AG04450 (cell line): Measurements from ENCODE around the gene EGLN2. TPM values are rescaled to one million over a fixed set of nuclear protein-coding genes. Genes with fewer than 3 reads are reported as not detected.

Experiments
- CTCF ChIA-PET: fragments of 300-600, 350-600 bp; formaldehyde crosslinking; extraction: SDS; loops from one replicate; lab custom pipeline; 2022; ENCODE audit warnings: antibody characterized with exemption, inconsistent platforms; lab: Charles Lee
- POLR2A ChIA-PET: fragments of 350-600 bp; formaldehyde crosslinking; extraction: SDS; loops from one replicate; lab custom pipeline; 2021; ENCODE audit warnings: antibody characterized with exemption, inconsistent platforms; lab: Yijun Ruan, JAX
- DNase-seq: peaks from one replicate; pipeline ENCODE4 v3.0.0-alpha.2; 2011; ENCODE audit warnings: low read depth, low spot score
- H3K27ac ChIP-seq: one replicate; pipeline ENCODE4 v1.5.1; 2012; ENCODE audit warnings: low read depth, low read length, control low read depth
- H3K27me3 ChIP-seq: one replicate; pipeline ENCODE4 v1.6.0; 2012; ENCODE audit warnings: low read length; ENCODE audit not compliant: control insufficient read depth, insufficient read depth
- H3K4me3 ChIP-seq: 2 replicates; pipeline ENCODE4 v1.5.1; 2011; ENCODE audit warnings: mild to moderate bottlenecking, low read depth, low read length, control low read depth
- H3K9me3 ChIP-seq: 2 replicates; pipeline ENCODE4 v1.5.1; 2012; ENCODE audit warnings: low read length; ENCODE audit not compliant: control insufficient read depth, insufficient read depth
- polyA plus RNA-seq: library from polyadenylated mRNA; depleted of rRNA; stranded (reverse); fragments of >200 nt; gene quantifications from 2 replicates; pipeline ENCODE4 v1.2.3, GENCODE V29; 2011
- TF ChIP-seq, protein P1 (sequence below): IDR thresholded peaks from 2 replicates; pipeline ENCODE4 v1.5.1; 2011; ENCODE audit warnings: low read depth, low read length, control low read depth, inconsistent platforms

The EGLN2 gene
- polyA plus RNA-seq, 1 experiment = 28.2 TPM

DNA sequence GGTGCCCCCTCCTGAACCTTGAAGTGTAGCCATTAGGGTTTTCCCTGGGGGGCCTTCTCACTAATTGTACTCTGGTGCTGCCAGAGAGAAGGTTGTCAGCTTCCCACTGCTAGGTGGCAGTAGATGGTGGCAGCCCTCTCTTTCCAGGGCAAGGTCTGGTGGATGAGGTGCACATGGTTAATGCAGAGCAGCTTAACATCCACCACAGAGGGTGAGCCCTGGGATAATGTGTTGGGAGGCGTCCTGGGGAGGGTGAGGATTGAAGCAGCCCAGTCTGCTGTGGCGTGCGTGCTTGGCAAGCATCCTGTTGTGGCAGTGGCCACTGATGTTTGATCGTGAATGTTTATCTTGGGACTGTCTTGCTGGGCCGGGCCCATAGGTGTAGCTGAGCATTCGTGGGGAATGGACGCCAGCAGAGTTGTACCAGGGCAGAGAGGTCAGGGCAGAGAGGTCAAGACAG lies 5.8 kb downstream of the EGLN2 start:
- ChIA-PET CTCF (interaction anchor here (0.7 to 1.0 kb wide), 3 partner anchors 12 to 170 kb away, joined by 3 to 4 read pairs (median 4); partner anchors contain the start of gene MIA), POLR2A (no interaction called here)
- Histone ChIP-seq H3K9me3 (peaks cover 6% of the 10 kb centered on the region; the same call in 1 of the 2 replicates), H3K27me3 (no peaks in the 10 kb centered on the region), H3K4me3 (no peak overlapping the region), H3K27ac (no peak overlapping the region)
- DNase-seq = no peak
- TF ChIP-seq, protein P1, sequence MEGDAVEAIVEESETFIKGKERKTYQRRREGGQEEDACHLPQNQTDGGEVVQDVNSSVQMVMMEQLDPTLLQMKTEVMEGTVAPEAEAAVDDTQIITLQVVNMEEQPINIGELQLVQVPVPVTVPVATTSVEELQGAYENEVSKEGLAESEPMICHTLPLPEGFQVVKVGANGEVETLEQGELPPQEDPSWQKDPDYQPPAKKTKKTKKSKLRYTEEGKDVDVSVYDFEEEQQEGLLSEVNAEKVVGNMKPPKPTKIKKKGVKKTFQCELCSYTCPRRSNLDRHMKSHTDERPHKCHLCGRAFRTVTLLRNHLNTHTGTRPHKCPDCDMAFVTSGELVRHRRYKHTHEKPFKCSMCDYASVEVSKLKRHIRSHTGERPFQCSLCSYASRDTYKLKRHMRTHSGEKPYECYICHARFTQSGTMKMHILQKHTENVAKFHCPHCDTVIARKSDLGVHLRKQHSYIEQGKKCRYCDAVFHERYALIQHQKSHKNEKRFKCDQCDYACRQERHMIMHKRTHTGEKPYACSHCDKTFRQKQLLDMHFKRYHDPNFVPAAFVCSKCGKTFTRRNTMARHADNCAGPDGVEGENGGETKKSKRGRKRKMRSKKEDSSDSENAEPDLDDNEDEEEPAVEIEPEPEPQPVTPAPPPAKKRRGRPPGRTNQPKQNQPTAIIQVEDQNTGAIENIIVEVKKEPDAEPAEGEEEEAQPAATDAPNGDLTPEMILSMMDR = 0 out of 2 replicates have a peak, but pooled peaks have one; percentile 9

DNA sequence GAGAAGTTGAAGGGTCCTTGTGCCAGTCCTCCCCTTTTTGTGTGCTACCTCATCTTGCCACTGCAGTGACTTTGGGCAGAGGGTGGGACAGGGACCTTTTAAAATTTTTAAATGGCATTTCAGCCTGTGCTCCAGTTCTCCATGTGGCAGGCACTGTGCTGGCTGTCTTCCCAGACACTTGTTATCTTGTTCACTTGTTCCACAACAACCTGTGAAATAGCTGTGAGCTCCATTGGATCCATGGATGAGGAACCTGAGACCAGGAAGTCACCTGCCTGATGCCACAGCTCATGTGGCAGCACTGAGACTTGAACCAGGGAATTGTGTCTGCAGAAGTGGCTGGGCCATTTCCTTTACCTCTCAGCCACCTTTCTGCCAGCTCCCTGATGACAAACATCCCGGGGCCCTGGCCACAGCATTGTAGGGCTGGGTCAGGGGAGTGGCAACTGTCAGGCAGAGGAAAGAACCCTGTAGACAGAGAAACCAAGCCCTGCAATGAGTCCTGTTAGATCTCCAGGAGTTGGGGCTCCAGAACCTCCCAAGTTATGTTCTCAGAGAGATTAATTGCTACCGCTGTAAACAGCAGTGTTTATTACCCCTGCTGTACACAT lies 6.4 kb downstream of the EGLN2 start:
- ChIA-PET POLR2A (interaction anchor here (0.7 to 1.6 kb wide), 2 partner anchors 28 kb away, joined by 3 to 5 read pairs; no protein-coding TSS in a partner anchor), CTCF (interaction anchor here (0.7 to 1.4 kb wide), 4 partner anchors 11 to 171 kb away, joined by 3 to 4 read pairs (median 4); partner anchors contain the start of gene MIA)
- no peak for DNase-seq
- Histone ChIP-seq H3K9me3 (peaks cover 7% of the 10 kb centered on the region; the same call in 1 of the 2 replicates), H3K4me3 (no peak overlapping the region), H3K27ac (no peak overlapping the region), H3K27me3 (no peaks in the 10 kb centered on the region)
- TF ChIP-seq, protein P1 = no peak

DNA sequence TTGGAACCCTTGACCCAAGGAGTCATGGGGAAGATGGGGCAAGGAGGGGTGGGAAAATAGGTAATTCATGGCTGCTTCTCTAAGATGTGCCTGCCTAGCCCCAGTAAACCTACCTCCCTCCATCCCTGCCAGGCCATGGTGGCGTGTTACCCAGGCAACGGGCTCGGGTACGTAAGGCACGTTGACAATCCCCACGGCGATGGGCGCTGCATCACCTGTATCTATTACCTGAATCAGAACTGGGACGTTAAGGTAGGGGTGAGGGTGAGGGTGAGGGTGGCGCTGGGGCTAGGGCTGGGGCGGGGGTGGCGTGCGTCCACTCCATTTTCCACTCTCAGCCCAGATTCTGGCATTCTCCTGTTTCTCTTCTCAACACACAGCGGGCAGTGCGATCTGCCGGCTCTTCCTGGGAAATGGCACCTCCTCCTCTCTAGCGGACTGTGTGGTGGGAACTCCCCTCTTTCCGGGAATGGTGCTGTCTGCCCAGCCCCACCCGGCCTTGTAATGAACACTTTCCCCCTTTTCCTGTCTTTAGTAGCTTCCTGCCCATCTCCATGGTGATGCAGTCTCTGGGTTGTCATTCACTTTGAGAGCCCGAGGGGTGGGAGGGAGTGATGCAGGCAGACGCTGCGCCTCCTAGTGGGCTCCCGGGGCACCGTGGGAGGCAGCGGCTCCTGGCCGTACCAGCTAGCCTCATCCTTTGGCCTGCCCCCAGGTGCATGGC lies 7.6 kb downstream of the EGLN2 start:
- Histone ChIP-seq H3K27me3 (no peaks in the 10 kb centered on the region), H3K27ac (peak overlapping the region; percentile 39), H3K4me3 (peak overlapping the region; percentile 35), H3K9me3 (peaks cover 7% of the 10 kb centered on the region; the same call in 1 of the 2 replicates)
- TF ChIP-seq, protein P1 = peak; percentile 94
- ChIA-PET CTCF (interaction anchor here (0.6 to 1.6 kb wide), 18 partner anchors 10 to 192 kb away, joined by 3 to 15 read pairs (median 4); no protein-coding TSS in a partner anchor), POLR2A (interaction anchor here (0.6 to 1.6 kb wide), 6 partner anchors 8 to 168 kb away, joined by 3 to 8 read pairs (median 4); partner anchors contain the start of gene EGLN2)
- DNase-seq = peak; percentile 77

DNA sequence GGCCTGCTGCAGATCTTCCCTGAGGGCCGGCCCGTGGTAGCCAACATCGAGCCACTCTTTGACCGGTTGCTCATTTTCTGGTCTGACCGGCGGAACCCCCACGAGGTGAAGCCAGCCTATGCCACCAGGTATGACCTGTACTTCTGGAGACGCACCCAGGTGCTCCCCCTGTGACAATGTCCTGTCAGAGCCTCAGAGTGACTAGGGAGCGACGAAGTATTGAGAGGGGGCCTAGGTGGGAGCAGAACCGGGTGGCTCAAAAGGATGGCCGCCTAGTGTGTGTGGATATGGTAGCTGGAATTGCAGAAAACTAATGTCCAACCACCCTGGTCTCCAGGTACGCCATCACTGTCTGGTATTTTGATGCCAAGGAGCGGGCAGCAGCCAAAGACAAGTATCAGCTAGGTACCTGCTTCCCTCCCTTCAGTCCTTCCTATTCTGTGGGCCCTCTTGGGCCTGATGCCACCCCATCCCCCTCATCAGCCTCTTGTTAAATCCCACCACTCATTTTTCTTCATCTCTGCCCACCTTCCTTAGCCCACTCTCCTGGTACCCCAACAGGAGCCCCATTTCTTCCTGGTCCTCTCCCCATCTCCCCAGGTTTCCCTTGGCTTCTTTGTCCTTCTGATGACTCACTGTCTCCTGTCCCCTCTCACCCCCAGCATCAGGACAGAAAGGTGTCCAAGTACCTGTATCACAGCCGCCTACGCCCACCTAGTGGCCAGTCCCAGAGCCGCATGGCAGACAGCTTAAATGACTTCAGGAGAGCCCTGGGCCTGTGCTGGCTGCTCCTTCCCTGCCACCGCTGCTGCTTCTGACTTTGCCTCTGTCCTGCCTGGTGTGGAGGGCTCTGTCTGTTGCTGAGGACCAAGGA lies 8.4 kb downstream of the EGLN2 start:
- Histone ChIP-seq H3K27me3 (no peaks in the 10 kb centered on the region), H3K4me3 (no peak overlapping the region), H3K9me3 (peaks cover 7% of the 10 kb centered on the region; the same call in 1 of the 2 replicates), H3K27ac (peak overlapping the region; percentile 31)
- TF ChIP-seq, protein P1 = peak; percentile 33
- POLR2A ChIA-PET = interaction anchor here (0.6 to 1.6 kb wide), 5 partner anchors 9 to 169 kb away, joined by 3 to 8 read pairs (median 4); partner anchors contain the start of gene EGLN2
- DNase-seq = no peak
- CTCF ChIA-PET = interaction anchor here (0.6 to 1.6 kb wide), 11 partner anchors 9 to 149 kb away, joined by 3 to 15 read pairs (median 6); no protein-coding TSS in a partner anchor
